GM12878 (cell line): Measurements from ENCODE around the gene MRM3. TPM values are rescaled to one million over a fixed set of nuclear protein-coding genes. Genes with fewer than 3 reads are reported as not detected.

ENCODE experiments used
- ATAC-seq: fragments of 200-7000 bp; cut with Tn5 transposase; 3 replicates; pipeline ENCODE4 v1.9.1; 2020; ENCODE audit warnings: mild to moderate bottlenecking, moderate library complexity
- BruUV-seq: library from RNA; stranded (reverse); fragments of 400-500 nt; replicated peaks from 2 replicates; lab custom pipeline; 2021; lab: Mats Ljungman, UMichigan
- CTCF ChIA-PET: fragments of 300-600 bp; sonication (Branson Sonifier 250); formaldehyde crosslinking; extraction: SDS; loops from one replicate; lab custom pipeline; 2021; ENCODE audit warnings: inconsistent platforms; lab: Yijun Ruan, JAX
- POLR2A ChIA-PET: fragments of 350-600 bp; formaldehyde crosslinking; extraction: SDS; loops from one replicate; lab custom pipeline; 2021; ENCODE audit warnings: inconsistent platforms; lab: Charles Lee
- RAD21 ChIA-PET: fragments of 300-600 bp; sonication (Branson Sonifier 250); formaldehyde crosslinking; loops from one replicate; lab custom pipeline; 2023; ENCODE audit warnings: antibody characterized with exemption; ENCODE audit not compliant: unreplicated experiment; lab: Charles Lee
- SMC1A ChIA-PET: fragments of 300-600 bp; sonication (Branson Sonifier 250); formaldehyde crosslinking; loops from one replicate; lab custom pipeline; 2023; ENCODE audit not compliant: unreplicated experiment, uncharacterized antibody; lab: Charles Lee
- DNase-seq: peaks from one replicate; pipeline ENCODE4 v3.0.0-alpha.2; 2011; ENCODE audit warnings: low read depth, low spot score
- FAIRE-seq: peaks from 3 replicates; lab custom pipeline; 2011; peaks lifted over from hg19 to GRCh38; lab: Jason Lieb, UNC
- H2AFZ ChIP-seq: 2 replicates; pipeline ENCODE4 v1.6.0; 2011; ENCODE audit warnings: low read depth, low read length, control low read depth; ENCODE audit not compliant: control insufficient read depth
- H3K27ac ChIP-seq: 2 replicates; pipeline ENCODE4 v1.5.1; 2011; ENCODE audit warnings: control low read depth; ENCODE audit not compliant: control insufficient read depth, insufficient read depth
- H3K27me3 ChIP-seq, 2 experiments: replicated peaks in 1 of 2; 2 replicates each; pipeline versions ENCODE4 v1.6.0 to v1.6.1; 2011; ENCODE audit warnings: low read length in 1 of 2; ENCODE audit not compliant: control insufficient read depth in 2 of 2, insufficient read depth in 2 of 2
- H3K36me3 ChIP-seq, 2 experiments: 2 replicates each; pipeline ENCODE4 v1.5.1; 2011; ENCODE audit warnings: low read length in 1 of 2; ENCODE audit not compliant: control insufficient read depth in 2 of 2, insufficient read depth in 2 of 2
- H3K4me1 ChIP-seq: 2 replicates; pipeline ENCODE4 v1.6.1; 2011; ENCODE audit warnings: mild to moderate bottlenecking, low read length, moderate library complexity, mixed read lengths; ENCODE audit not compliant: control insufficient read depth, insufficient read depth
- H3K4me2 ChIP-seq: 2 replicates; pipeline ENCODE4 v1.6.0; 2011; ENCODE audit warnings: control low read depth; ENCODE audit not compliant: control insufficient read depth, insufficient read depth
- H3K4me3 ChIP-seq: fragments of 200-600 bp; sonication (generic); 2 replicates; pipeline ENCODE4 v1.5.1; 2016
- H3K79me2 ChIP-seq: 2 replicates; pipeline ENCODE4 v1.6.0; 2011; ENCODE audit warnings: low read length; ENCODE audit not compliant: control insufficient read depth, insufficient read depth
- H3K9ac ChIP-seq: 2 replicates; pipeline ENCODE4 v1.8.0; 2011; ENCODE audit warnings: low read length, control low read depth, mixed read lengths; ENCODE audit not compliant: control insufficient read depth, insufficient read depth
- H3K9me3 ChIP-seq: replicated peaks from 3 replicates; pipeline ENCODE4 v1.5.1; 2011; ENCODE audit warnings: mild to moderate bottlenecking, low read length; ENCODE audit not compliant: control insufficient read depth, insufficient read depth
- H4K20me1 ChIP-seq: 2 replicates; pipeline ENCODE4 v1.6.0; 2011; ENCODE audit not compliant: control insufficient read depth, insufficient read depth
- BACH1 ChIP-seq: fragments of 450-650 bp; IDR thresholded peaks from 2 replicates; pipeline ENCODE4 v1.6.1; 2017; ENCODE audit warnings: mild to moderate bottlenecking, borderline replicate concordance
- CEBPB ChIP-seq, 2 experiments: fragments of 150-350 bp in 1 of 2; IDR thresholded peaks; 2 replicates each; pipeline ENCODE4 v1.6.1; 2012 to 2014; ENCODE audit warnings: low read depth in 2 of 2, low read length in 2 of 2, borderline replicate concordance in 1 of 2, inconsistent platforms in 1 of 2
- CHD1 ChIP-seq: IDR thresholded peaks from 2 replicates; pipeline ENCODE4 v1.6.1; 2012; ENCODE audit warnings: low read depth, low read length, improper control_type of control experiment
- CTCF ChIP-seq, 3 experiments: IDR thresholded peaks in 2 of 3; conservative IDR thresholded peaks in 1 of 3; 2 replicates each; pipeline ENCODE4 v1.5.1; 2011; ENCODE audit warnings: low read depth in 3 of 3, low read length in 3 of 3, mild to moderate bottlenecking in 3 of 3, control low read depth in 2 of 3, moderate library complexity in 2 of 3, inconsistent platforms in 1 of 3, mixed read lengths in 1 of 3; ENCODE audit not compliant: control insufficient read depth in 2 of 3, insufficient read depth in 1 of 3; ENCODE audit errors: extremely low read depth in 1 of 3
- HSF1 ChIP-seq: fragments of 150-350 bp; IDR thresholded peaks from 2 replicates; pipeline ENCODE4 v1.6.1; 2014; ENCODE audit warnings: mild to moderate bottlenecking, low read depth, low read length
- IKZF1 ChIP-seq: fragments of 450-650 bp; conservative IDR thresholded peaks from 2 replicates; pipeline ENCODE4 v1.6.1; 2017; ENCODE audit warnings: antibody characterized with exemption, mild to moderate bottlenecking
- PML ChIP-seq: IDR thresholded peaks from 2 replicates; pipeline ENCODE4 v1.6.1; 2012; ENCODE audit warnings: low read length, inconsistent platforms
- POLR2AphosphoS5 ChIP-seq: IDR thresholded peaks from 2 replicates; pipeline ENCODE4 v1.6.1; 2011; ENCODE audit warnings: mild to moderate bottlenecking, low read length, inconsistent platforms
- RAD21 ChIP-seq: IDR thresholded peaks from 2 replicates; pipeline ENCODE4 v1.6.1; 2011; ENCODE audit warnings: mild to moderate bottlenecking, low read depth, low read length, moderate library complexity; ENCODE audit not compliant: insufficient read depth
- RELB ChIP-seq: fragments of 450-650 bp; IDR thresholded peaks from 2 replicates; pipeline ENCODE4 v1.6.1; 2017; ENCODE audit warnings: low read depth, mild to moderate bottlenecking, moderate library complexity
- SP1 ChIP-seq: IDR thresholded peaks from one replicate; pipeline ENCODE4 v1.6.1; 2011; ENCODE audit warnings: low read depth, low read length
- USF2 ChIP-seq: IDR thresholded peaks from 2 replicates; pipeline ENCODE4 v1.6.1; 2011; ENCODE audit warnings: low read depth, low read length, improper control_type of control experiment, borderline replicate concordance
- YBX1 ChIP-seq: fragments of 450-650 bp; IDR thresholded peaks from 2 replicates; pipeline ENCODE4 v1.6.1; 2016; ENCODE audit warnings: antibody characterized with exemption
- ZBTB40 ChIP-seq: fragments of 450-650 bp; IDR thresholded peaks from 2 replicates; pipeline ENCODE4 v1.6.1; 2016; ENCODE audit warnings: mild to moderate bottlenecking, moderate library complexity, borderline replicate concordance
- WGBS: methylation state at CpG from one replicate; pipeline ENCODE4 v1.1.6; 2016; ENCODE audit warnings: low lambda C conversion rate; ENCODE audit not compliant: insufficient replicate concordance, insufficient coverage; ENCODE audit errors: missing lambda C conversion rate; 5-methylcytosine and 5-hydroxymethylcytosine counted together
- in situ Hi-C: fragments of 300-500 bp; cut with MboI; formaldehyde crosslinking; loops from 9 replicates; pipeline ENCODE4 v1.14.3; 2018; ENCODE audit warnings: mixed read lengths
- intact Hi-C: fragments of 100-400 bp; cut with micrococcal nuclease; formaldehyde crosslinking; loops from one replicate; pipeline ENCODE4 v1.14.2; 2022; ENCODE audit not compliant: unreplicated experiment
- polyA plus RNA-seq, 11 experiments: library from polyadenylated mRNA; depleted of rRNA in 4 of 11; unstranded in 6 of 11; stranded (reverse) in 5 of 11; fragments of >200 nt; fragmentation: Nextera tagmentation in 4 of 11; fragmentation: Illumina TruSeq in 1 of 11; extraction: Ambion mirVana in 4 of 11; extraction: Trizol in 1 of 11; gene quantifications; 1 replicate in 1 of 11; 2 replicates in 10 of 11; pipeline versions ENCODE4 v1.2.1 to v1.2.3, GENCODE V29; 2011 to 2016; ENCODE audit warnings: inconsistent platforms in 2 of 11, missing spikeins in 2 of 11, low read depth in 1 of 11
- total RNA-seq, 4 experiments: library from RNA; depleted of rRNA in 3 of 4; stranded (reverse); fragments of >200 nt in 3 of 4; fragmentation: Illumina TruSeq in 1 of 4; extraction: Trizol in 1 of 4; gene quantifications; 2 replicates each; pipeline versions ENCODE4 v1.2.1 to v1.2.3, GENCODE V29; 2013 to 2021

Gene MRM3
- total and polyA plus RNA-seq, 10 of the 15 experiments (the other 5 are each of a cell fraction or from before 2014, with no cell fraction given), result 2.3 to 48.9 (median 26.6) TPM

- Histone ChIP-seq H3K9ac (no peak overlapping the region), H3K4me2 (peak overlapping the region; percentile 44; the same call in 1 of the 2 replicates), H4K20me1 (no peaks in the 10 kb centered on the region), H3K79me2 (no peaks in the 10 kb centered on the region), H3K27me3 (no peaks in the 10 kb centered on the region), H3K36me3 (no peaks in the 10 kb centered on the region), H2AFZ (peak overlapping the region; percentile 37), H3K9me3 (no peaks in the 10 kb centered on the region; the same call in 2 of the 3 replicates), H3K4me1 (no peaks in the 10 kb centered on the region; the same call in 1 of the 2 replicates), H3K4me3 (no peak overlapping the region), H3K27ac (peak overlapping the region; percentile 6; the same call in 1 of the 2 replicates)
- FAIRE-seq (no peak), ATAC-seq (peak; percentile 96), DNase-seq (peak; percentile 52)
- RAD21 ChIA-PET, result no interaction called here
- BruUV-seq, result no TSS peak
- SMC1A ChIA-PET, result no interaction called here
- POLR2A ChIA-PET, result interaction anchor here (0.7 kb wide), 2 partner anchors 20 to 133 kb away, joined by 3 to 5 read pairs; no protein-coding TSS in a partner anchor
- CTCF ChIA-PET, result interaction anchor here (0.7 kb wide), 1 partner anchor 57 kb away, joined by 4 read pairs; no protein-coding TSS in a partner anchor
- intact Hi-C loops, result no loop called here
- in situ Hi-C loops, result no loop called here
- under 1% methylated on average over 7 of the region's 9 CpGs for WGBS
- no peak for TF ChIP-seq YBX1
- TF ChIP-seq PML, result no peak
- TF ChIP-seq CEBPB (IDR thresholded peaks at IDR 0.05; ENCODE audit: borderline replicate concordance in 1 of 2, low read depth in 2 of 2, low read length in 2 of 2), result no peak
- 0 out of 2 replicates have a peak, but pooled peaks have one; percentile 34 for TF ChIP-seq RELB
- peak; percentile 64 for TF ChIP-seq IKZF1
- peak; percentile 2; the same call in 1 of the 2 replicates for TF ChIP-seq USF2
- TF ChIP-seq BACH1, result no peak
- no peak for TF ChIP-seq SP1
- TF ChIP-seq RAD21, result no peak
- TF ChIP-seq HSF1, result no peak
- TF ChIP-seq CTCF (IDR thresholded peaks at IDR 0.05 in 2 of 3, conservative IDR thresholded peaks at IDR 0.05 in 1 of 3; ENCODE audit: control insufficient read depth in 2 of 3, extremely low read depth in 1 of 3, insufficient read depth in 1 of 3, low read depth in 3 of 3, low read length in 3 of 3), result no peak
- TF ChIP-seq CHD1, result no peak
- TF ChIP-seq ZBTB40, result no peak
- no peak for TF ChIP-seq POLR2AphosphoS5
Observed at GRCh38 chr17:823501-823902, 41.3 kb downstream of the MRM3 start.
